ENCODE data around the gene WFIKKN2. TPM values are rescaled to one million over a fixed set of nuclear protein-coding genes. Genes with fewer than 3 reads are reported as not detected.

The WFIKKN2 gene
- 0.08 TPM in 1 of 2 replicates, not detected in the other for total RNA-seq (ENCODE audit: low replicate concordance)

GRCh38 chr17:50835301-50836234 is at the start of gene WFIKKN2:
Gene WFIKKN2, plus strand, starts transcription at chr17:50835586. Its CDS starts 352 bp downstream, at chr17:50835938.

DNA sequence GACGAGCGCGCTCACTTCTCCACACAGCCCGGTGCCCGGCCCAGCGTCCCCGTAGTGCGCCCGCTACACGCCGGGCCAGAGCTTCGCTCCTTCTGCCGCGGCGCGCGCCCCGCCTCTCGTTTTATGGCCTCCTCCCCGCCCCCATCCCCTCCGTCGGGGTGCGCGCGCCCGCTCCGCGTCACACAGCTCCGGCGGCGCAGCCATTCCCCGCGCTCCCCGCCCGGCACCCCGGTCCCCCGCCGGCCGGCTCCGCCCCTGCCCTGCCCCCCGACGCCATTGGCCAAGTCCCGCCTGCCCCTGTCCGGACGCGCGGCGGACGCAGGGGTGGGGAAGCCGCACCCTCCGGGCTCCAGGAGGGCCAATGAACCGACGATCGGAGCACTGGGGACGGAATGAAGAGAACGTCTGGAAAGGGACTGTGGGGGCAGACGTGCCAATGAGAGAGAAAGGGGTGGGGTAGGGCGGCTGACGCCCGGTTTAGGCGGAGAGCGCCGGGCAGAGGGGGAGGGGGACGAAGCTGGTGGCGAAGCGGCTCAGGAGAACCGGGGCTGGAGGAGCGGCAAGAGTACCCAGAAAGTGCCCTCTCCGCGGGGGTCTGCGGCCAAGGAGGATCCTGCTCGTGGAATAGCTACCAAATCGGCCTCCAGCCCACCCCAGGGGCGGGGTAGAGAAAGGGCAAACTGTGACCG is 31.0 kb downstream of the WFIKKN2 start, which contains the start of gene TOB1:
TSS of gene TOB1 (minus strand) at position 94 of the 689 bp plus-strand sequence. CDS start 2,337 bp downstream, outside the sequence.

Other genes starting within 250 kb of the WFIKKN2 start
- gene ABCC3, start 200.7 kb upstream of the WFIKKN2 start, total RNA-seq (ENCODE audit: low replicate concordance) = 4.0 and 13.6 TPM in 2 replicates
- gene ANKRD40, start 127.7 kb upstream of the WFIKKN2 start, total RNA-seq (ENCODE audit: low replicate concordance) = 18.7 and 20.1 TPM in 2 replicates
- gene LUC7L3, start 116.0 kb upstream of the WFIKKN2 start, total RNA-seq (ENCODE audit: low replicate concordance) = 14.2 and 25.9 TPM in 2 replicates
- gene ANKRD40CL, start 68.1 kb upstream of the WFIKKN2 start, total RNA-seq (ENCODE audit: low replicate concordance) = not detected in 2 replicates
- 5.5 and 7.5 TPM in 2 replicates for gene TOB1, start 30.8 kb downstream of the WFIKKN2 start, total RNA-seq (ENCODE audit: low replicate concordance)

Measured in smooth muscle cell of the coronary artery (primary cell).